GM04503 (cell line): Measurements from ENCODE around the gene STT3B.
"Not testable (repeated sequence)": the region's sequence is repeated elsewhere in the genome, so short reads cannot be mapped to it uniquely, and the experiment has no call there.

Experiments used
- DNase-seq: peaks from one replicate; pipeline ENCODE4 v3.0.0-alpha.2; 2012; ENCODE audit warnings: low read depth

Gene STT3B

GRCh38 chr3:31532587-31533168 lies at the start of gene STT3B:
Gene STT3B (plus strand): TSS chr3:31532925. CDS start chr3:31532999, 74 bp downstream.
- peak; percentile 42 for DNase-seq

- DNase-seq, result no peak
These were observed 48.9 kb upstream of the STT3B start for GRCh38 chr3:31483776-31484175.

GRCh38 chr3:31485196-31485595 lies 47.5 kb upstream of the STT3B start:
- no peak for DNase-seq

- no peak for DNase-seq
These were observed 45.7 kb upstream of the STT3B start for GRCh38 chr3:31486865-31487533.

GRCh38 chr3:31488475-31489017 lies 44.2 kb upstream of the STT3B start:
- no peak for DNase-seq

- no peak for DNase-seq
These were observed 42.2 kb upstream of the STT3B start for GRCh38 chr3:31490502-31490901.

- no peak for DNase-seq
These were observed 41.1 kb upstream of the STT3B start for GRCh38 chr3:31491660-31492059.

GRCh38 chr3:31493149-31493548 lies 39.6 kb upstream of the STT3B start:
- DNase-seq, result no peak

- DNase-seq, result peak; percentile 12
These were observed 36.6 kb upstream of the STT3B start for GRCh38 chr3:31495971-31496665.

GRCh38 chr3:31498791-31499190 lies 33.9 kb upstream of the STT3B start:
- DNase-seq, result no peak

GRCh38 chr3:31499281-31499680 lies 33.4 kb upstream of the STT3B start:
- DNase-seq, result no peak

- DNase-seq, result no peak
These were observed 29.9 kb upstream of the STT3B start for GRCh38 chr3:31502803-31503221.

- no peak for DNase-seq
These were observed 29.3 kb upstream of the STT3B start for GRCh38 chr3:31503456-31503855.

GRCh38 chr3:31504230-31504629 lies 28.5 kb upstream of the STT3B start:
- DNase-seq, result no peak

- no peak for DNase-seq
These were observed 27.2 kb upstream of the STT3B start for GRCh38 chr3:31505371-31506048.

GRCh38 chr3:31506515-31506914 lies 26.2 kb upstream of the STT3B start:
- not testable (repeated sequence) for DNase-seq

- DNase-seq, result no peak
These were observed 24.1 kb upstream of the STT3B start for GRCh38 chr3:31508452-31509146.

GRCh38 chr3:31509147-31509728 lies 23.5 kb upstream of the STT3B start:
- no peak for DNase-seq

- no peak for DNase-seq
These were observed 18.2 kb upstream of the STT3B start for GRCh38 chr3:31514570-31514969.

- no peak for DNase-seq
These were observed 17.0 kb upstream of the STT3B start for GRCh38 chr3:31515486-31516284.

- no peak for DNase-seq
These were observed 16.0 kb upstream of the STT3B start for GRCh38 chr3:31516757-31517156.
